HG03432 (cell line): ENCODE data around the gene GLG1.

Experiments used
- ATAC-seq: cut with Tn5 transposase; IDR thresholded peaks from one replicate; pipeline ENCODE4 v1.9.1; 2021; ENCODE audit warnings: mild to moderate bottlenecking, moderate library complexity; ENCODE audit not compliant: unreplicated experiment

Gene GLG1

DNA sequence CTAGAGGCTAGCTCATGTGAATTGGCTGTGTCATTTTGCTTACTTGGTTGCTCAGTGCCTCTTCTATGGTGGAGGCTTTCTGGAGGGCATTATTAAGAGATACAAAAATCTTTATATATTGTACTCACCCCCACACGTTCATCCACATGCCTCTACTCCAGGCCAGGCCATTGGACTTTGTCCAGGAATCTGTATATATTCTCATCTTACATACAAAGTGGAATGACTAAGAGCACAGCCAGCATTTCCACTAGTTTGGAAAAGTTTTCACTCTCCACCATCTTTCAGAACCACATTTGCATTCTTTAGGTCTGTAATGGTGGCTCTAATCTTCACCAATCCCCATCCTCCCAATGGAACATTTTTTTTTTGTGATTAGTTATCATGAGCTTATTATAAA is 4.8 kb upstream of the GLG1 start:
- ATAC-seq = no peak

DNA sequence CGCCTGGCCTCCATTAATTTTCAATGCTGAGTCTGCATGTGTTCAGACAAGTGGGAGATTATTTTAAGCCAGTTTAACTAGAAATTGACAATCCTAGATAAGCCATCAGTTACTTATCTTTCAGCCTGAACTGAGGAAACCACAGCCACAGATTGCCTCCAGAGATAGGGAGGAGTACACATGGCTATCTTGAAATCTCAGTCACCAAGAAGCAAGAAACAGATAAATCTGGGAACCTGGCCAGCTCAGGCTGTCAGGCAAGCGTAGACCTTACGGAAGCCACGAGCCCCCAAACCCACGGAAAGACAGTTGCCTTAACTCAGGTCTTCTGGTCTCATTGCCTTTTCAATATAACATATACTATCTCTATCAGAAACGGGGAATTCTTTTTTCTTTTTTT is 2.0 kb upstream of the GLG1 start:
- ATAC-seq = no peak

DNA sequence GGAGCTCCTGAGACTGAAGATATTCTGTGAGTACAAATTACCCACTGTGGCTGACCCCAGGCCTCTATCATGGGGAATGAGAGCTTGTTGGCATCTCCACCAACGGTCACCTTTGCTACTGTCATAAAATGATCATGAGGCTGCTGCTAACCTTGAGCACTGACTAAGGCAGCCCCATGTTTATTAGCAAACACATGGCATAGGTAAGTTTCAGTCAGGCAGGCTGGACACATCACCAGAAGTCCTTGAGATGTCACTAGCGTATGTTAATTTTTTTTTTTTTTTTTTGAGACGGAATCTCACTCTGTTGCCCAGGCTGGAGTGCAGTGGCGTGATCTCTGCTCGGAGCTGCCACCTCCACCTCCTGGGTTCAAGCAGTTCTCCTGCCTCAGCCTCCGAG is 1.5 kb upstream of the GLG1 start:
- ATAC-seq = no peak

DNA sequence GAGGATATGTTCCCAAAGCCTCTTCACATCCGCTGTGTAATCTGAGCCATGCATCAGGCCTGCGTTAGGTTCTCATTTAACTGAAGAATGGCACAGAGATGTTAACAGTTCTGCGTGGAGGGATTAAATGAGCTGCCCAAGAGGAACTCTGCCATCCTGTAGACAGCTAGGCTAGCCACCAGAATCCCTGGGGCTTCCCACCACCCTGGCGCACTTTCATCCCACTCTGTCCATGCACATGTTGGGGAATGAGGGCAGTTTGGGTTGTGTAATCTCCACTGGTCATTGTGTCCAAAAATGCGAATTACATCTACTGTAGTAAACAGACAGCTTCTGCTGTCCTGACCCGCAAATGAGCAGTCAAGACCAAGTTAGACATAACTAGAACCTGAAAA is 1.0 kb upstream of the GLG1 start:
- ATAC-seq = no peak

DNA sequence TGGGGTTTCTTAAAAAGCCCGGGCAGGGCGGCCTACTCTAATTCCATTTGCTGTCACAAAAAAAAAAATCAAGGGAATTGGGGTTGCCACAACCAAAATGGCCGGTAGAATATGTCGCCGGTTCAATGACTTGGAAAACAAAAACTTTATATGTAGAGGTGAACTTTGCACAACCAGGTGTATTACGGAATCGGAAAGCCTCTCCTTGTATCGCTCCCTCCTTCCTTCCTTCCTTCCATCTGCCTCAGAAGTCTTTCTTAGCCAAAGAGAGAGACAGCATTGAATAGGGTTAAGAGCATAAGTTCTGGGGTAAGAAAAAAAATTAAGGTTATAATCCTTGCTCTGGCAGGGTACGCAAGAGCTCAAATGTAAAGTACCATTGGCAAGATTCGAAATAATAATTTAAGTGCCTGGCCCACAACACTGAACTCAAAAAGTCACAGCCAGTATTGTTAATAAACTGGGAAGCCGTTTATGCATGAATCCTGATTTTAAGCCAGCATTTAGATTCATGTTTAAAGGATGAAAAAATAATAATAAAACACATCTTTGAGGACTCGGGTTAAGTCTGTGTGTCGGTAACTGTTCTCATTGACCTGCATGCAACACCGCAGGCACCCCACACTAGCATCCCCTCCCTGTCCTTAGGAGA is 522 bp upstream of the GLG1 start:
- peak; percentile 34 for ATAC-seq

DNA sequence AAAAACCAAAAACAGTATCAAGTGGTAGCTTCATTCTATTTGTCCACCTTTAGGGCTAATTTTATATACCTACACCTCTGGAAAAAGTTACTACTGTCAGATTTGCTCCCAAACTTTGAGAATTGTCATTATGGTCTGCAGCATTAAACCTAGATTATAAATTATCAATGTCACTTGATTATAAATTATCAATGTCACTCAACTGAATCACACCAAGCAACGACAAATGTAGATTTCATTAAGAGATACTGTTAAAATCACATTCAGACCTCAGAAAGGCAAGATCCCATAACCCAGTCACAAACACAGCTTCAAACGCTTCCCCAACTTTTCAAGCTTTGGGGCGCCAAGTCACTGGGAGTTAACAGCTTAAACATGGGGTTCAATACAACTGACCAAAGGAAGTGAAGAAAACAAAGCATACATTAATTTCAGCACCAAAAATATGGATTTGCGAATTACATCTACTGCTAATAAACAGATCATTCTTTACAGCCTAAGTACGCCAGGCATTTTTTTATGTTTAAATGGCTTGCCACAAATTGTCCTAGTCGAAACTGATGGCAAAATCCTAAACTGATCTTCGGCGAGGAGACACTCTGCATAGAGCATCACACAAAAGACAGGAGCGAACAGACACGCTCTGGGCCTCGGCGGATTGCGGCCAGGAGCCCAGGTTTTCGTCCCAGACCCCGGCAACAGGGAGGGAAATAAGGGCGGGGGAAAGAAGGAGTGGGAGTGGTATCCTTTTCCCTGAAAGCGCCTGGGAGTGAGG is 981 bp downstream of the GLG1 start:
- ATAC-seq = no peak

DNA sequence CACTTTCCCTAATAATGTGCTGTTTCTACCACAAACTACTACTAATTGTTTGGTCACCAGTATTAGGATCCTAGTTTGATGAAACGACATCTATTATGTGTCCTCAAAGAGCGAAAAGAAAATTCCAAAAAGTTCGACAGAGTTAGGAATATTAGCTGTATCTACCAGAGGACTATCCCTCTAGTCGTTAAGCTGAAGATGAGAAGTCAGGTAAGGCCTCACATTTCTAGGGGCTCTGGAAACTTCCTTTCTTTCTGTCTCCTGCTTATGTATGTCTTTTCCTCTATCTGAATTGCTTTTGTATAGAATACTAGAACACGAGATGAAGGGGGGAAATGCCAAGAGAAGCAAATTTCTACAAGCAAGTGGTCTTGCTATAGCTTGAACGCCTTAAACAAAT is 1.6 kb downstream of the GLG1 start:
- no peak for ATAC-seq

DNA sequence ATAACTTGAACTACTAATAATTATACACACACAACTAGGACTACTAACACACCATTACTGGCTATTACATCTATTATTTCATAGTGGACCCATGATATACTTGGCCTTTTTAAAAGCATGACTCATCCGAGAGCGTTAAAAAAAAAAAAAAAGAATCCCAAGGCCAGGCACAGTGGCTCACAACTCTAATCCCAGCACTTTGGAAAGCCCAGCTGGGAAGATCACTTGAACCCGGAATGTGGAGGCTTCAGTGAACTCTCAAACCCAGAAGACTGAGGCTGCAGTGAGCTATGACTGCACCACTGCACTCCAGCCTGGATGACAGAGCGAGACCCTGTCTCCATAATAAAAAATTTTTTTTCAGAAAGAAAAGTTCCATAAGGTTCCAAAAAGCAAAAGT is 3.1 kb downstream of the GLG1 start:
- no peak for ATAC-seq

DNA sequence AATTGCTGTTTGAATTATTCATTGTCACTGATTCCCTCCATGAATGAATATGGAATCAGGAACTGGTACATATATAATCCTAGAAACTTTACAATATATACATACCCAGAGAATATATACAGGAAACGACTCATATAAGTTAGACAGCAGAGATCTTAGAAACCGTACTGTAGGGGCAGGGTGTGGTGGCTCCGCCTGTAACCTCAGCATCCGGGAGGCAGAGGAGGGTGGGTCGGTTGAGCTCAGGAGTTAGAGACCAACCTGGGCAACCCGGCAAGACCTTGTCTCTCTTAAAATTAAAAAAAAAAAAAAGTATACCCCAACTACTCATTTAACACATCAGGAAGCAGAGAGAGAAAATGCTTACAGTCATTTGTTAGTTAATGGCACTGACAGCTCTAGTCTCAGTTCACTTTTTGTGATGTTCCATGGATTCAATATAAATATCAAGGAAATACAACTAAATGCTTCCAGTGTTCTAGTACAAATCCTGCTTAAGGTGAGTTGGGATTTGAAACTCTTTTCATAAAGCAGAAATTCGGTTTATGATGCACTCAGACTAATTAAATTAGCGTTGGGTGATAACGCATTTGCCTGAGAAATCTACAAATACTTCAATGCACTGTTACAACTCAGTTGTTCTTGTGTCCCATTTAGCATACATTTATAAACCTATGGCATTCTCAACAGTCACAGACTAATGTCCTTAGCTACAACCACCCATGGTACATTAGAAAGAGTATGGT is 5.6 kb downstream of the GLG1 start:
- peak; percentile 88 for ATAC-seq

DNA sequence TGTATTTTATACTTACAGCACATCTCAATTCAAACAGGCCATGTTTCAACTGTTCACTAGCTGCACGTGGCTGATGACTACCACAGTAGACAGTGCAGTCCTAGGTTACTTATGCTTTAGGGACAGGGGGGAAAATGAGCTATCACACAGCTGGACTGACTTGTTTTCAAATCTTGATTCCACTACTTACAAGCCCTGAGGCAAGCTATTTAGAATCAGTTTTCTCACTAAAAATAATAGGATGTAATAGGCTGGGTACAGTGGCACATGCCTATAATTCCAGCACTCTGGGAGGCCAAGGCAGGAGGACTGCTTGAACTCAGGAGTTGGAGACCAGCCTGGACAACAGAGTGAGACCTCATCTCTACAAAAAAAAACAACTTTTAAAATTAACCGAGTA is 10.3 kb downstream of the GLG1 start:
- ATAC-seq = no peak

DNA sequence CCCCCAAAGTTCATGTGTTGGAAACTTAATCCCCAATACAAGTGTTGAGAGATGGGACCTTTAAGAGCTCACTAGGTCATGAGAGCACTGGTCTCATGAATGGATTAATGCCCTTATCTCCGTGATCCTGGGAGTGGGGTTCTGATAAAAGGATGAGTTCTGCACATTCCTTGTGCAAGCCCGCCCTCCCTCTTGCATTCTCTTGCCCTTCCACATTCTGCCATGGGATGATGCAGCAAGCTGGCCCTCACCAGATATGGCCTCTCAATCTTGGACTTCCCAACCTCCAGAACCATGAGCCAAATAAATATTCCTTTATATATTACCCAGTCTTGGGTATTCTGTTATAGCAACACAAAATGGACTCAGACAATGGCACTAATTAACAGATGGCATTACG is 14.1 kb downstream of the GLG1 start:
- no peak for ATAC-seq

DNA sequence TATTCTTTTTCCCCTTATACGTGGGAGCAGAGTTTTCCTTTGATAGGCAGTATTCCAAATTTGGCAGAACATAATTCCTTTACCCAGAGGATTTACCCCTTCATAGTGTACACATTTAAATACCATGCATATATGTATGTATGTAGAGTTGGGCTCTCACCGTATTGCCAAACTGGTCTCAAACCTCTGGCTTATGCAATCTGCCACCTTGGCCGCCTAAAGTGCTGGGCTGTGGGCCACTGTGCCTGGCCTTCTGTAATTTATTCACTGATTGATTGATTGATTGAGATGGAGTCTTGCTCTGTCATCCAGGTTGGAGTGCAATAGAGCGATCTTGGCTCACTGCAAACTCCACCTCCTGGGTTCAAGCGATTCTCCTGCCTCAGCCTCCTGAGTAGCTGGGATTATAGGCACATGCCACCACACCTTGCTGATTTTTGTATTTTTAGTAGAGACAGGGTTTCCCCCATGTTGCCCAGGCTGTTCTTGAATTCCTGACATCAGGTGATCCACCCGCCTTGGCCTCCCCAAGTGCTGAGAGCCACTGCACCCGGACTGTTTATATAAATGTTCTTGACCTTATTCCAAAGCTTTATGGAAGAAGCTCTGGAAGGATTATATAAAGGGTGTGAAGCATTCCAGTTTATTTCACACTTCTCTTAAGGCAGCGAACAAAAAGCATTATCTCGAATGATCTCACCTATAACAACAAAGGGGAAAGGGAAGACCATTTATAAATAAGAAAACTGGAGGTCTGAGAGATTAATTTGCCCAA is 14.9 kb downstream of the GLG1 start:
- no peak for ATAC-seq

DNA sequence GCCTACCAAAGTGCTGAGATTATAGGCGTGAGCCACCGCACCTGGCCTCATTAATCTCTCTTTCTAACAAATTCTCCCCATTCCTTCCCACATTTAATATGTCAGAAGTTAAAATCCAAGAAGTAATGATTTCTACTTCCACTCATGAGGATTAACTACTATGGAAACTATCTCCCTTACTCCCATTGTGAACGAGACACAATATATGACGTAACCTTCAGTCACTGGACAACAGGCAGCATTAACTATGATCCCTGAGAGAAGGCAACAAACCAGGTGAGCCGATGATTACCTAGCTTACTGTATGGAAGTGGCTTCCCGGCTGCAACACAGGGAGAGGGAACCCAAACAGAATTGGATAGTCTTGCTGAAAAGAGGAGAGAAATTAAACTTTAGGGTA is 20.0 kb downstream of the GLG1 start:
- ATAC-seq = no peak

DNA sequence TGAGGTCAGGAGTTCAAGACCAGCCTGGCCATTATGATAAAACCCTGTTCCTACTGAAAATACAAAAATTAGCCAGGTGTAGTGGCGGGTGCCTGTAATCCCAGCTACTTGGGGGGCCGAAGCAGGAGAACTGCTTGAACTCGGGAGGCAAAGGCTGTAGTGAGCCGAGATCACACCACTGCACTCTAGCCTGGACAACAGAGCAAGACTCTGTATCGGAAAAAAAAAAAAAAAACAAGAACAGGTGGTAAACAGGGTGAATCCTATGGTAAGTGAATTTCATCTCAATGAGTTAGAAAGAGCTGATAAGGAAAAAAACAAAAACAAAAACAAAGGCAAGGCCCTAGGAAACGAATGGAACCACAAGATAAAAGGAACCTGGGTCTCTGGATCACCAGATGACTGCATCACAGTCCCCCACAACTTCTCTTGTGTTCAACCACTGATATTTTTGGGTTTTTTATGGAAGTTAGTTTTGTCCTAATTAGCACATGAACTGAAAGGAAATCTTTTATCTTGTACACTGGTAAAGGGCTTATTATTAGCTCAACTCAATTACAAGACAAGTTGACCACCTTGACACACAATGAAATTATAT is 21.0 kb downstream of the GLG1 start:
- ATAC-seq = no peak

DNA sequence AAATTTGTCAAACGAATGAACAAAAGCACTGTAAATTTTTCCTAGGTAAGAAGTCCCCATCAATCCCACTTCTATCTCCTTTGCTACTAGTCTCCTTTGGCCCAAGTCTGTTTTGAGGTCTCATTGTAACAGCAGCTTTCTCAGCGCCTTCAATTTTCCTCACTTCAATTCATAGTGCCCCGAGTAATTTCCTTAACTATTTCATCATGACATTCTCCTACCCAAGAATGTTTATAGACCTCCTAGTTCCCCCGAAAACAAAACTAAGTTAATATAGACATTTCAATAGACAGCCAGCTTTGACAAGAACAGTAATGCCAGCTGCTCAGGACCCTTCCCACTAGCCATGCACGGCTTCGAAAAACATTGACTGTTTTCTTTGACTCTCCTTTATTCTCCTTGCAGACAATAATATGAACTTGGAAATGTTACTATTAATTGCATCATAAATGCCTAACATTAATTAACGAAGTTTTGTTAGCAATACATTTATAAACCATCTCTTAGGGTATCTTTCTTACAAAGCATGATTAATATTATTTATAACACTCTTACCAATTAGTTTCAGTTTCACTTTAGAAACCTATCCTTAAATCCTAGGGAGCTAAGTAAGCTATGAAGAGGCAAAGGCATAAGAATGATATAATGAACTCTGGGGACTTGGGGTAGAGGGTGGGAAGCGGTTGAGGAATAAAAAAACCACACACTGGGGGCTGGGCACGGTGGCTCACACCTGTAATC is 22.8 kb downstream of the GLG1 start:
- no peak for ATAC-seq

DNA sequence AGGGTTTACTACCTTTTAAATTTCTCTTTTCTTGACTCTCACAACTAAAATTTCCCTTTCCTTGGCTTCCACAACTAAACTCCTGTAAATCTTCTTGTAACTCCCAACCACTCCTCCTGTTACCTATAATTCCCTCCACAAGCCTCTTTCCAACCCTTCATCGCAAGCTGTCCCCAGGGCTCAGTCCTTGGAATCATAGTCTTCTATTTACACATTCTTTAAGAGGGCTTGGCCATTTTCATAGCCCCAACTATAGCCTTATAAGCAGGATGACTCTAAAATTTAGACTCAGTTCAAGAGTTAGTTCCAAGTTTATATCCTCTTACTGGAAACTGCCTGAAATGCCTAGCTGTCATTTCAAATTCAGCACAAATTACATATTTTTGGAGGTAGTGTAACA is 23.9 kb downstream of the GLG1 start:
- no peak for ATAC-seq

DNA sequence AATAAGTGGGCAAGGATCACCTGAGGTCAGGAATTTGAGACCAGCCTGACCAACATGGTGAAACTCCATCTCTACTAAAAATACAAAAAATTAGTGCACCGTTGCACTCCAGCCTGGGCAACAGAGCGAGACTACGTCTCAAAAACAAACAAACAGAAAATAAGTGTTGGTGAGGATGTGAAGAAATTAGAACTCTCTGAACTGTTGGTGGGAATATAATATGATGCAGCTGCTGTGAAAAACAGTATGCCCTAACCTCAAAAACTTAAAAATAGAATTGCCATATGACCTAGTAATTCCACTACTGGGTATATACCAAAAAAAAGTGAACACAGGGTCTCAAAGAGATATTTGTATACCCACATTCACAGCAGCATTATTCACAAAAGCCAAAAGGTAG is 26.1 kb downstream of the GLG1 start:
- peak; percentile 56 for ATAC-seq

DNA sequence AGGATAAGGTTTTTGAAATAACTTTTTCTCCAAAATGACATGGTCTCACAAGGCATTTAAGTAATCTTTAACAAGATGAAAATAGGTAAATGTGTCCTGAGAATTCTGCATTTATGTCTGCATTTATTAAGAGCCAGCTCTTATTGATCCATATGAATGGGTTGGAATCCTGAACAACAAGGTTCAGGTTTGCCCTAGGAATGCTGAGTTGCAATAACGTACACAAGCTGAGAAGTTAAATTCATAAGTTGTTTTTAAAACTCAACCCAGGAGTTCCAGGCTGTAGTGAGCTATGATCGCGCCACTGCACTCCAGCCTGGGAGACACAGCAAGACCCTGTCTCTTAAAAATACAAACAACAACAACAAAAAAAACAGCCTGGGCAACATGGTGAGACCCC is 28.1 kb downstream of the GLG1 start:
- ATAC-seq = no peak

DNA sequence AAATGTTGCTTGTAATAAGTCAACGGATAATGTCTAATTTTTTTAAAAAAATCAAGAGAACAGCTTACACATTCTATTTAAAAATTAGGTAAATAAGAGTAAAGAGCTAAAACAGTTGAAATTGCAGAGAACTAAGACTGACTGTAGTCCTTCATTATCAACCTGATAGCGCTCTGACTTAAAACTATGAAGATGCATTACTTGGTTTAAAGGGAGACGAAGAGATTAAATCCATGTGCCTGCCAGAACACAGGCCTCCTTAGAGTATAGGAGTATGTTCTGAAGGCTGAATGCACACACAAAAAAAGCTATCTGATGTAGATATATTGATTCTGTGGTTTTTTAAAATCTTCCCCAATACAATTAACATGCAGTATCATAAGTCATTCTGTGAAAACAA is 28.5 kb downstream of the GLG1 start:
- no peak for ATAC-seq

DNA sequence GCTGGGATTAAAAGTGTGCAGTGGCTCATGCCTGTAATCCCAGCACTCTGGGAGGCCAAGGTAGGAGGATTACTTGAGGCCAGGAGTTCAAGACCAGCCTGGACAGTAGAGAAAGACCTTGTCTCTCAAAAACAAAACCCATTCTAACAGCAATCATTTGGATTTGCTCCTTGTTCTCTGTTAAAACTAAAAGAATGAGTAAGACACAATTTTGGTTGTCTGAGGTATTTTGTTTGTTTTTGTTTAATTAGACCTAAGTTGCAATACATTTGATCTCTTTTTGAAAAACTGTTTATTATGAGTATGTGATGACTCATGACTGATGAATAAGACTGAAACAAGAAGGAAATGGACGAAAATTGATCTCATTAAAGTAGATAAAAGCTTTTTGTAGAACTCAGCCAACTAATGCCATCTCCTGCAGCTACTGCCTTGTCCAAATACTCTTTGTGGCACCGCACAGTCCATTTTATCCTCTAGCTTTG is 29.0 kb downstream of the GLG1 start:
- ATAC-seq = no peak
